HTR-8/SVneo (cell line): Measurements from ENCODE around the gene BMS1.

ENCODE experiments used
- DNase-seq: peaks from one replicate; pipeline ENCODE4 v3.0.0; 2011; ENCODE audit warnings: low spot score, mixed read lengths; ENCODE audit not compliant: insufficient read length
- FAIRE-seq: peaks from 2 replicates; lab custom pipeline; 2011; peaks lifted over from hg19 to GRCh38; lab: Jason Lieb, UNC

BMS1 gene

GRCh38 chr10:42878821-42879195 lies 96.2 kb downstream of the BMS1 start:
- FAIRE-seq (no peak), DNase-seq (no peak)

GRCh38 chr10:42879380-42880254 lies 97.0 kb downstream of the BMS1 start:
- no peak for FAIRE-seq
- no peak for DNase-seq

GRCh38 chr10:42880255-42880620 lies 97.6 kb downstream of the BMS1 start:
- no peak for FAIRE-seq
- DNase-seq, result no peak

- FAIRE-seq (no peak), DNase-seq (no peak)
These were observed 100.0 kb downstream of the BMS1 start for GRCh38 chr10:42882597-42882996.
